GM19043 (cell line): Measurements from ENCODE around the gene XXYLT1.
"Not testable (repeated sequence)": the region's sequence is repeated elsewhere in the genome, so short reads cannot be mapped to it uniquely, and the experiment has no call there.

Experiments used
- ATAC-seq: cut with Tn5 transposase; IDR thresholded peaks from one replicate; pipeline ENCODE4 v1.9.1; 2021; ENCODE audit warnings: low read depth; ENCODE audit not compliant: unreplicated experiment

The XXYLT1 gene

DNA sequence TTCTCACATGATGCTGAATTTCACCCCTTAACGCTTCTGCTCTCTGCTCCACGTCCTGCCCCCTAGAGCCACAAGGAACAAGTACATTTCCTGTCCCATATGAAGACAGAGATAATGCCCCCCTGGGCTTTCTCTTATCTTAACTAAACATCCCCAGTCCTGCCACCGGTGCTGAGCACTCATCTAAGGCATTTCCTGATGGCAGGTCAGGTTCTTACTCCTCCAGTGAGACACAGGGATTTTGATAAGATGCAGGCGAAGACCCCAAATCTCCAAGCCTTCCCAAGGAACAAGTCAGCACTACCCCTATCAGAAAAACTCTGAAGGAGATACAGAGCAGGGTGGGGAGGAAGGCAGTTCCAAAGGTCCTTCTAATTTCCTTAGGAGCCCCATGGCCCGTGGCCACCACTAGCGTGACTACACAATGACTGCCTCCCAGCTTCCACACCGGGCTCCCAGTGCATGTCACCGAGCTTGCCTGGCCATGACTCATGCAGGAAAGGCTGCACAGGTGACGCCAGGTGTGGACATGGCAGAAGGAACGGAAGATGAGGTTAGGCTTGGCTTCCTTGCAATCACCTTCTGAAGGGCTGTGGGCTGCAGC lies 152.9 kb downstream of the XXYLT1 start:
- no peak for ATAC-seq

GRCh38 chr3:195116407-195117185 lies 154.4 kb downstream of the XXYLT1 start:
- no peak for ATAC-seq

DNA sequence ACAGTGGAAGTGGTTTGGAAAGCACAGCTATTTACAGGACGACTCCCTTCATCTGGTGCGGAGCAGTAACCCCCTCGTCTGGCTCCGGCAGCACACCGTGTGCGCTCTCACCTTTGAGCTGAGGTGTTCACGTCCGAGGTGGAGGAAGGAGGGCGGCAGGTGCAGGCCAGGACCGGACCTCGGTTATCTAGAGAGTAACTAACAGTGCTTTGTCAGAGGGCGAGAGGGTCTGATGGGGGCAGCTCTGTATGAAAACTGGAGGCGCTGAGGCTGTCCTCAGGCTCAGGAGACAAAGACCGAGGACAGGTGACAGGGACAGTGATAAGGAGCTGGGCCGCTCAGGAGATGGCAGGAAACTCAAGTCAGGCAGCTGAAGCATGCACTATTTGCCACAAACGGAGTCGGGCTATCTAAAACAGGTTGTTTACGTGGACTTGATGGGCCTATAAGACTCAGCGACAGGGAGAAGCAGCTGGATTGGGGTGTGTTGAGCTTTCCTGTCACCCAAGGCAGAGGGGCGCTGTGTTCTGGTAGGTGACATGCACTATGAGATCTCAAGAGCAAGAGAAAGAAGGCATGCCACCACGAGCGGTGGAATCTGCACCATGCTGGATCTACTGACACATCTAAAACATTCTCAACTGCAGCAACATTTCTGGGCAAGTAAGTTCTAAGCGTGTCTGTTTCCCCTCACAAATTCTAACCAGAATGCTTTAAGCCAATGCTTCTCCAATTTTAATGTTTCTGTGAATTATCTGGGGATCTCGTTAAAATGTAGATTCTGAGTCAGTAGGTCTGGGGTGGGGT lies 155.2 kb downstream of the XXYLT1 start:
- ATAC-seq: no peak

- ATAC-seq: no peak
Measured at GRCh38 chr3:195114786-195115599, 156.0 kb downstream of the XXYLT1 start.

DNA sequence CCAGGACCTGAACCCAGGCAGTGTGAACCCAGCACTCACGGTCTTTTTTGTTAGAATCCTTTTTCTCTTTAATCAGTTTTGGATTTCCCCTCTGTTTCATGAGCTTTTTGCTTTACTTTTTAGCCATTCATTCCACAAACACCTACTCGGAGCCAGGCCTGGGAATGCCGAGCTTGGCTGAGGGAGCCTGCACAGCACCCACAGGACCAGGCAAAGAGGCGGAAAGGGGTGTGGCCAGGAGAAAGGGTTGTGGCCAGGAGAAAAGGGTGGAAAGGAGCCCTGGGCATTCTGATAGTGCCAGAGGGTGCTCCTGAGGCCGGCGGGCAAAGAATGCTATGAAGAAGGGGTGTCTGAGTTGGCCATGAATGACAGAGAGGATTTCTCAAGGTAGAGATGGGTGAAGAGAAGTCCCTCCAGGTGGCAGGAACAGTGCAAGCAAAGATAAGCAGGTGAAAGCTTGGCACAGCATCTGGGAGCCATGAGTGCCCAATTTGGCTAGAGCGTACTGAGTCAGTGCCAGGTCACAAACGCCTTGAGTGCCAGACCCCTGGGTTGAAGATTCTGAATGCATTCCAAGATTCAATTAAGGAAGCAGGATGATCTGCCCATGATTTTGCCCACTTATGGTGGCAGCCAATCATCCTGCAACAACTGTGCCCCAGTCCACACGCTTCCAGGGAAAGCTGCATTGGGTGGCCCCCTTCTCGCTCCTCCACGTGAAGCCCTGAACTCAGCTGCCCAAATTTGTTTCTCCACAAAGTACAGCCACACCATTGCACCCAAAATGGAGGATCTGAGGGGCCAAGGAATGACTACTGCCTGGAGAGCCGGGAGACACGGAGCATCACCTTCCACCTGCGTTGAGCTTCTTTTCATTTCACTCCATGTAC lies 157.2 kb downstream of the XXYLT1 start:
- ATAC-seq: no peak

DNA sequence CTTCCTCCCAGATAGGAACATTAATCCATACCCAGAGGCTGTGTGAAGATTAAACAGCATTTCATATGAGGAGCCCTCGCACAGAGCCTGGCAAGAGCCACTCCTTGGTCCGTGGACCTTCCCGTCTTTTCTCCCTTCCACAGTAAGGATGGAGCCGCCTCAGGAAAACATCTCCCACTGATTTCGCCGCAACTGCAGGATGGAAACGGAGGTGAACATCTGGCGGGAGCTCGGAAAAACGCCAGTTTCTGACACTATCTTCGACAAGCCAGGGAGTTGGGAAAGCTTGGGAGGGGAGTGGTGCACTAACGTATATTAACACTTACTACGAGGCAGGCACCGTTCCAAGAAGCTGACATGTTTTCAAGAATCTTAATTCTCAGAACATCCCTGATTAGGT lies 157.9 kb downstream of the XXYLT1 start:
- no peak for ATAC-seq

- no peak for ATAC-seq
Measured at GRCh38 chr3:195112361-195112791, 158.6 kb downstream of the XXYLT1 start.

- no peak for ATAC-seq
Measured at GRCh38 chr3:195111766-195112165, 159.2 kb downstream of the XXYLT1 start.

- no peak for ATAC-seq
Measured at GRCh38 chr3:195111319-195111705, 159.6 kb downstream of the XXYLT1 start.

DNA sequence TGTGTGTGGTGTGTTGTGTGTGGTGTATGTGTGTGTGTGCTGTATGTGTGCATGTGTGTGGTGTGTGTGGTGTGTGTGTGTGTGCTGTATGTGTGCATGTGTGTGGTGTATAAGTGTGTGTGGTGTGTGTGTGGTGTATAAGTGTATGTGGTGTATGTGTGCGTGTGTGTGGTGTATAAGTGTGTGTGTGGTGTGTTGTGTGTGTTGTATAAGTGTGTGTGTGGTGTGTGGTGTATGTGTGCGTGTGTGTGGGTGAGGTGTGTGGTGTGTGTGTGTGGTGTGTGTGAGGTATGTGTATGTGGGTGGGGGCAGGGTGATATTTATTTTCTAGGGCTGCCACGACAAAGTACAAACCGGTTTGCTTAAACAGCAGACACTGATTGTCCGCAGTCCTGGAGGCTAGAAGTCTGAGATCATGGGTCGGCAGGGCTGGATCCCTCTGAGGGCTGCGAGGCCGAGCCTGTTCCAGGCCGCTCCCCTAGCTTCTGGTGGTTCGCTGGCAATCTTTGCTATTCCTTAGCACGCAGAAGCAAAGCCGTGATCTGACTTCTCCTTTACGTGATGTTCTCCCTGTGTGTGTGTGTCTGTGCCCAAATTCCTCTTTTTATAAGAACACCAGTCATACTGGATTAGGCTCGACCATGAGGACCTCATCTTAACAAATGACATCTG lies 160.2 kb downstream of the XXYLT1 start:
- no peak for ATAC-seq

- no peak for ATAC-seq
Measured at GRCh38 chr3:195109098-195109657, 161.8 kb downstream of the XXYLT1 start.

DNA sequence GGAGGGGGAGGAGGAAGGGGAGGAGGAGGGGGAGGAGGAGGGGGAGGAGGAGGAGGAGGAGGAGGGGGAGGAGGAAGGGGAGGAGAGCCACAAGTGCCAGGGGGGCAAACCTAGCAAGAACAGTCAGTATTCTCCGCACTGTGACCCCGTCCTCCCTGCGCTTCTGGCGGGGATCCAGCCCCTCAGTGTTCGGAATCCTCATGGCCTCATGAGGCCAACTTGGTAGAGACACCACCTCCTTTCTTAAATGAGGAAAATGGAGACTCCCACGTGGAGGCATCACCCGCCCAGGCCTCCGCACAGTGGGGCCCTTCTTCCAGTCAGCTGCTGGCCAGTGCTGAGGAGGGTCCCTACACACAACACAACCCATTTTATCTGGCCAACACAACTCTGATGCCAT lies 163.4 kb downstream of the XXYLT1 start:
- ATAC-seq: no peak

GRCh38 chr3:195107031-195107430 lies 163.9 kb downstream of the XXYLT1 start:
- ATAC-seq: not testable (repeated sequence)

DNA sequence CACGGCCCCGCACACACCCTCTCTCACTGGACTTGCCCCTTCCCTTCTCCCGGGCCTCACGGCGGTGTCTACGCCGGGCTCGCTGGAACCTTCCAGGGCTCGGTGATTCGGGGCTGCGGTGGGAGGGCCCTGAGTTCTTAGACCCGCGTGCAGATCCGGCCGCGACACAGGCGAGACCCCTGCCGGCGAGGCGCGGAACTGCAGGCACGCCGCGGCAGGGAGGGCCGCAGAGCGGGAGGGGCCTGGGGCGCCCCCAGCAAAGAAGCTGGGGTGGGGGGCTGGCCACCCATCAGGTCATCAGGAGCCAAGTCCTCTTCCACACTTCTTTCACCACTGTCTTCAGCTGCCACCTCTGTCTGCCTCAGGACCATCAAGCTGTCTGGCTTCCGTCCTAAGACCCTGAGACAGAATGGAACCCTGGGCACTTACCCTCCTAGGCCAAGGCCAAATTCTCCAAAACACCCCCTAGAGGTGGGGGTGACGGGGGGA lies 164.5 kb downstream of the XXYLT1 start:
- peak; percentile 81 for ATAC-seq

- no peak for ATAC-seq
Measured at GRCh38 chr3:195105841-195106417, 165.0 kb downstream of the XXYLT1 start.

DNA sequence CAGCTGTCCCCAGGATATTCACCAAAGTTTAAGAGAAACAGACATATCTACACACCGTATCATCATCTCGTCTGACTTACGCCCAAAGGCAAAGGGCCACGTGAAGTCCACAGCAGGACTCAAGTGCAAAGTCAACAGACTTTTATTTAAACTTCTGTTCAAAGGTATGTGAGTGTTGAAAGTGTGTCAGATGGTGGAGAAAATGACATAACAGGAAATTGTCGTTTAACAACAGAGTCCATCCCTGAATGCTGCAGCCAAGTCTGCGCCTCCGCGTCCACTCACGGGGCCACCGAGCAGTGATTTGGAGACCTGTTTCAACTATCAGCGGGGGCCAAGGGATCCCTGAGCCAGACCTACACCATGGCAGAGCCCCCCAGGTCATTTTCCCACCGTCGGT lies 165.6 kb downstream of the XXYLT1 start:
- no peak for ATAC-seq

DNA sequence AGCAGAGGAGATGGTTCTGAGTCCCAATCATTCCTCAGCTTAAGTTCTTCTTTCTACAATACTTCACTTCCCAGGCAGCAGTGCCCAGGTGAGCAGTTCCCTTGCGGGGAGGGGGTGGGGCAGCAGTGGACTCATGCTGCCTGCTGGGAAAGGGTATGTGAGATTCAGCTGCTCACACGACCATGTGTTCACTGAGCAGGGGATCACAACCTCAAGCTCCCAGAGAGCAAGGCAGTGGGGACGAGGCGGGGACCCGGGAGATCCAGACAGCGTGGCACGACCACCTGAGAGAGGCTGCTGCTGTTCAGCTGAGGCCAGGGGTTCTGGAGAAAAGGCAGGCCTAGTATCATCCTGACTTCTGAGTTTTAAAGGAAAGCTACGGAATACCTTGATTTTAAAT lies 166.6 kb downstream of the XXYLT1 start:
- ATAC-seq: no peak

GRCh38 chr3:195103623-195104022 lies 167.3 kb downstream of the XXYLT1 start:
- no peak for ATAC-seq
